ENCODE data around the gene ROCK2.

The ROCK2 gene

GRCh38 chr2:11144077-11144737 lies 200.2 kb downstream of the ROCK2 start:
- no peak for DNase-seq

GRCh38 chr2:11142987-11143386 lies 201.4 kb downstream of the ROCK2 start:
- DNase-seq, result no peak

GRCh38 chr2:11142330-11142729 lies 202.1 kb downstream of the ROCK2 start:
- no peak for DNase-seq

- no peak for DNase-seq
Observed at GRCh38 chr2:11141319-11141718, 203.1 kb downstream of the ROCK2 start.

- DNase-seq, result no peak
Observed at GRCh38 chr2:11140492-11140891, 203.9 kb downstream of the ROCK2 start.

- no peak for DNase-seq
Observed at GRCh38 chr2:11134349-11134748, 210.1 kb downstream of the ROCK2 start.

- no peak for DNase-seq
Observed at GRCh38 chr2:11133936-11134320, 210.5 kb downstream of the ROCK2 start.

- no peak for DNase-seq
Observed at GRCh38 chr2:11133238-11133935, 211.0 kb downstream of the ROCK2 start.

- DNase-seq, result no peak
Observed at GRCh38 chr2:11132036-11132671, 212.3 kb downstream of the ROCK2 start.

GRCh38 chr2:11131166-11131920 lies 213.1 kb downstream of the ROCK2 start:
- no peak for DNase-seq

Data from NCI-H1436 treated with DMSO at 0.1 percent for 48 hours (cell line).